ENCODE results near the gene MTNR1A.
"Not testable (repeated sequence)": the region's sequence is repeated elsewhere in the genome, so short reads cannot be mapped to it uniquely, and the experiment has no call there.

Gene MTNR1A

DNA sequence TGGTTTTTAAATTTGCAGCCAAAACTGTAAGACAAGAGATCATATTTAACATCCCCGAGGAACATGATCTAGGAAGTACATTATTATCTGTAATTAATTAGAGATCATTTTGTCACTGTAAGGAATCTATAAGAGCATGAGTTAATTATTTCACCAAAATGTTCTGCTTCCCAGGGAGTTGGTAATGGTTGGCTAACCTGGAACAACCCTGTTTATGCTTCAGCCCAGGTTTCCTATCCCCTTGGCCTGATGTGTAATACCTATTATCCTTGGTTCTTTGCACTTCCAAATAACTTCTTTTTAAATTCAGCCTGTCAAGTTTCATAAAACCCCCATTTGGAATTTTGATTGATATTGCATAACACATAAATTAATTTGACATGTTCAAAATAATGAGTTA lies 6.4 kb upstream of the MTNR1A start:
- no peak for DNase-seq

DNA sequence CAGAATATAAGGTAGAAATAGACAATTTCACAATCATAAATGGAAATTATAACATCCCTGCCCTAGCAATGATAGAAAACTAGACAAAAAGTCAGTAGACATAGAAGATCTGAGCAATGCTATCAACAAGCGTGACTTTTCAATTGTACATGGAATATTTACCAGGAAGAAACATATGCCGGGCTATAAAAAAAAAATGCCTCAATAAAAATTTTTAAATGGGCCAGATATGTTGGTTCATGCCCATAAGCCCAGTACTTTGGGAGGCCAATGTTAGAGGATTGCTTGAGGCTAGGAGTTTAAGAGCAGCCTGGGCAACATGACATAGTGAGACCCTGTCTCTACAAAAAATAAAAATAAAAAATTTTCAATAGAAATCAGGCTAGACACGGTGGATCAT lies 5.3 kb upstream of the MTNR1A start:
- no peak for DNase-seq

DNA sequence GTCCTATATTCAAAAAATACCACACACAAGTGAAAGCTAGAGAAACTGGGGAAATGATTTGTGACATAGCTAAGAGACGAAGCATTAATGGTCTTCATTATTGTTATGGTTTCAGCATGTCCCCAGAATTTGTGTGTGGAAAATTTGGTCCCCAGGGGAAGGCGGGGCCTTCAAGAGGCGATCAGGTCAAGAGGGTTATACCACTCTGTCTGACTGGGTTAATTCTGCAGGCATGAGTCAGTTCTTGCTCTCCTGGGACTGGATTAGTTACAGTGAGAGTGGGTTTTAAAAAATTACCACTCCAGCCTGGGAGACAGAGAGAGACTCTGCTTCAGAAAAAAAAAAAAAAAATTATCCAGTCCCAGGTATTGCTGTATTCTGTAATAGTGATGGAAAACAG lies 2.1 kb upstream of the MTNR1A start:
- DNase-seq: no peak

DNA sequence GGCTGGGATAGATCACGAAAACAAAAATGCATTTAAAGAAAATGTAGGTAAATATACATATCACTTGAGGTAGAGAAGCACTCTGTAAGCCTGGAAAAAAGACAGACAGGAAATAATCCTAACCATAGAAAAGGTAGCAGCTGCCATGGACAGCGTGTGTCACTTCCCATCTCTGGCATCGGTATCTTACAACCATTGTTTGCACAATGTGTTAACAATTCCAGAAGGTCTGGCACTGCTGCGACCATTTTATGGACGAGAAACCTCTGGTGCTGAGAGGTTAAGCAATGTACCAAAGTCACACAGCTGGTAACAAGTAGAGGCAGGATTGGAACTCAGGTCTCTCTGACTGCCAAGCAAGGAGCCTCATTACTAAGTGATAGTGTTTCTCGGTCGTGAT lies 1.7 kb upstream of the MTNR1A start:
- no peak for DNase-seq

DNA sequence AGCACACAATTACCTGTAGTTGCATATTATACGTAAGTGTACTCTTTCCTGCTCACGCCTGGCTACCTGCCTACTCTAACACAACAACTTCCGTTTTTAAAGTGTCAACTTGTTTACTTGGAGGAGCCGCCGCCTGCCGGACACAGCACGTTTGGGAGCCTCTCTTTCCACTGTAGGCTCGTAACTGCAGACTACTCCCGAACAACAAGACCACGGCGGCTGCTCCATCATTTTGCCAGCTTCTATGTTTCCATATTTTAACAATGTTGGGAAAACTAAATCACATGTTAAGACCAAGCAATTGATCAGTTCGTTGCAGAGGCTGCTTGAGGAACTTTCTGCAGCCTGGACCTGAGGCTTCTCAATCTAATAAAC lies 841 bp downstream of the MTNR1A start:
- no peak for DNase-seq

DNA sequence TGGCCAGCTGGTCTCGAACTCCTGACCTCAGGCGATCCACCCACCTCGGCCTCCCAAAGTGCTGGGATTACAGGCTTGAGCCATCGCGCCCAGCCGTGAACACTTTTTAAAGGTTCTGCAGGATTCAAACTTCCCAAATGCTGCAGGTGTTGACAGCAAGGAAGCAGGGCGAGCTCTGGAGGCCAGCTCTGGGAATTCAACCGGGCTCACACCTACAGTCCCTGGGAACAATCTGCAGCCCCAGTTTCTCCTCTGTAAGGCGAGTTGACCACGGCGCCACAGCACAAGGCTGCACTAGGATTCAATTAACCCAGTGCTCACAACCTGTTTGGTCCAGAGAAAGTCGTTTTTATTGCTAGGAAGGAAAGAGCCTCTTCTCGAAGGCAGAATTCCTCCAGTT lies 1.6 kb downstream of the MTNR1A start:
- DNase-seq: no peak

DNA sequence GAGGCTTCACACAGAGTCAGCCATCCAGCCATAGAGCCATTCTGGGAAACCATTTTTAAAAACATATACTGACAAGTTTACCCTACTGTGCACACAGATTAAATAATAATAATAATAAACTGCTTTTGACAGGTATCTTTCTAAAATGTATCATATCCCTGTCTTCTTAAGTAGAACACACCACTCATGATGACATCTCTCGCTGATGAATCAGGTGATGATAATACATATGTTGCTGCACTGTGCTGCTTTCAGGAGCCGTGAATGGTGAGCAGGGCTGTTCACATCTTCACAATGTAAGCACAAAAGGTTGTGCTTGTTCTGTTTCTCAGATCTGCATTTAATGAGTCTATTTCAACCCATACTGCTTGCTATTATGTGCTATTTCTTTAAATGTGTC lies 3.5 kb downstream of the MTNR1A start:
- no peak for DNase-seq

DNA sequence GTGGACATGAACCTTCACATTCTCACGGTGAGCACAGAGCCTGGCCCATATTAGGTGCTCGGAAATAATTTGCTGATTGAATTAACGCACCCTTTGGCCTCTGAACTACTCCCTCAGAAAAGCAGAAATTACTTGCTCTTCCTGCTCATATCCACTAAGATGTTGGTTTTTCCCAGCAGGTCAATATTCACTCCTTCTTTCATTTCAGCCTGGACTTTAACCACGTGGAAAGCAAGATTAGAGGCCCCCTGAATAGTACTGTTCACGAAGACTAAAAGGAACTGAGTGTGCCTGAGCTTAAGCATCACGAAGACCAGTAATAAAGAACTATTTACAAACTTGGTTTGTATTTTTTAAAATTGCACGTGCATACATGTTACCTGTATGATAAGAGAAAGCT lies 9.9 kb downstream of the MTNR1A start:
- no peak for DNase-seq

DNA sequence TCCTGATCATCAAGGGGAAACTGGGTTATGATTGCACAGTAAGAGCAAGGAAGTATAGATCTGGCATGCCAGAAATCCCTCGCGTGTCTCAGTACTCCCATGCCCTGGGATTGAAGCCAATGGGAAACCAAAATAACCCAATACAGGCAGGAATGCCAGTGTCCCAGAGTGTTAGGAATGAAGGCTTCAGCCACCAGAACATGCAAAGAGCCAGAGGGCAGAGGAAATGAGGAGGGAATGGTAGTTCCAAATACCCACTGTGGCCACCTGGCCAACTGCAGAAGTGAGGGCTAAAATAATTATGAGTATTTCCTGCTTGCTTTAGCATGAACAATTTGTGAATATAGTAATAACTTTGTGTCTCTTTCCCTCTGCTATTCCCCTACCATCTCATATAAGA lies 12.2 kb downstream of the MTNR1A start:
- no peak for DNase-seq

DNA sequence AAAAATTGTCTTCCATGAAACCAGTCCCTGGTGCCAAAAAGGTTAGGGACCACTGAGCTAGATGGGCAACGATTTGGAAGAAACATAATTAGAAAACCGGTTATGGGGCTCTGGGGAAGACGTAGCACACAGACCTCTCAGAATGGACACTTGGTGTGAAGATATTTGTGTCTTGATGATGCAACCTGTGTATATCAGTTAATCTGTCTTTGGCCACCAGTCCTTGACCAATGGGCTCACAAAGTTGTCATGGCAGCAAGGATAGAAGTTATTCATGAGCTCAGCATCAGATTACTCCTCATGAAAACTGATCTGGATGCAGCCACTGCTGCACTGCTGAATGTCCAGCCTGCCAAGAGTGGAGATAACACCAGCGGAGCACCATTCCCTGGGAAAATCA lies 13.6 kb downstream of the MTNR1A start:
- no peak for DNase-seq

DNA sequence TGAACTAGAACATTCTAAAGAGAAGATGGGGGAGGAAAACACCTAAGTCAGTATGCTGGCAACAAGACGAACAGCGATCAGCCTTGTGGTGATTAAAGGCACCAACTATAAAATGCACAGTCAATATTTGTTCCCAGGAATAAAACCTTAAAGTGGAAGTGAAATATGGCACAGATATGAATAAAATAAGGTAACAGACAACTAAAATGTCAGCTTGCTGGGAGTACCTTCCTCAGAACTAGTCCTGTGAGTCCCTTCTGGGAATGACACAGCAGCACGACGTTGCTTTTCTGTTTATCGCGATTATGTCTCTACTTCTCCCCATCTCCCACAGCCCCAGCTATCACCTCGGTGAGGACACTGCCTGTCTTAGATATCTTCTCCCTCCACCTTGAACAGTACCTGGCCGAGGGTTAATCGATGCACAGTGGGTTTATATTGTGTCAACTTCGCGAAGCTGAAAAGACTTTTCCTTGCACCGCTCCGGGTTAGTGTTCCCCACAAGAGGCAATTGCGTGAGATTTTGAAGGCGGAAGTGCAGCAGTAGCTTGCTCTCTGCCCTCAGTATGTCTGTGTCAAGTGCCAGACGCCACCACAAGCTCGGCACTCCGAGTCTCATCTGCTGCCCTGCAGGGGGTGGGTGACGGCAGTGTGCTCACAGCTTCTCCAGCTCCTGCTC lies 17.4 kb downstream of the MTNR1A start:
- no peak for DNase-seq

DNA sequence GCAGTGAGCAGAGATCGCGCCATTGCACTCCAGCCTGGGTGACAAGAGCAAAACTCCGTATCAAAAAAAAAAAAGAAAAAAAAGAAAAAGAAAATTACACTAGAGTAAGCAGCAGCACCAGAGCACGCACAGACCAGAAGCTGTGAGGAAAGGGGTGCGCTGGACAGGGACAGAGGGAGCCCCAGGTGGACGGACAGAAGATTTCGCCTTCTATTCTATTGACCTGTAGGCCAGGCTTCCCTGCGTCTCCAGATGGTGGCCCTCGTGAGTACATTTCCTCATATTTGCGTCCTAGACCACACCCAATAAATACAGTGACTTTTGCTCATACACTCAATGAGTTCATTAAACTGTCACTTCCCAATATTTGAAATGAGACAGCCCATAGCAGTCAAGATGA lies 19.1 kb downstream of the MTNR1A start:
- no peak for DNase-seq

DNA sequence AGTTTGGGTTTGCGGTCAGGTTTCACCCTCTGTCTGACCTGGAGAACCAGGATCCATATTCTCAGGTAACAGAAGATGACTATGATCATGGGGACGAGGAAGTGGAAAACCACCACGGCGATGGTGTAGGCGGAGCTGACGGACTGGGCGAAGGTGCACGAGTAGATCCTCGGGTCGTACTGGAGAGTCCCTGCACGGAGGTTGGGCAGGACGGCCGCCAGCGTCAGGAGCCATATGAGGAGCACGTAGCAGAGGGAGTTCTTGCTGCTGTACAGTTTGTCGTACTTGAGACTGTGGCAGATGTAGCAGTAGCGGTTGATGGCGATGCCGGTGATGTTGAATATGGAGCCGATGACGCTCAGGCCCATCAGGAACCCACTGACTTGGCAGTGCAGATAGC lies 21.3 kb downstream of the MTNR1A start:
- no peak for DNase-seq

DNA sequence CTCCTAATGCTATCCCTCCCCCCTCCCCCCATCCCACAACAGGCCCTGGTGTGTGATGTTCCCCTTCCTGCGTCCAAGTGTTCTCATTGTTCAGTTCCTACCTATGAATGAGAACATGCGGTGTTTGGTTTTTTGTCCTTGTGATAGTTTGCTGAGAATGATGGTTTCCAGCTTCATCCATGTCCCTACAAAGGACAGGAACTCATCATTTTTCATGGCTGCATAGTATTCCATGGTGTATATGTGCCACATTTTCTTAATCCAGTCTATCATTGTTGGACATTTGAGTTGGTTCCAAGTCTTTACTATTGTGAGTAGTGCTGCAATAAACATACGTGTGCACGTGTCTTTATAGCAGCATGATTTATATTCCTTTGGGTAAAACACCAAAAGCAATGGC lies 31.4 kb downstream of the MTNR1A start:
- DNase-seq: not testable (repeated sequence)

DNA sequence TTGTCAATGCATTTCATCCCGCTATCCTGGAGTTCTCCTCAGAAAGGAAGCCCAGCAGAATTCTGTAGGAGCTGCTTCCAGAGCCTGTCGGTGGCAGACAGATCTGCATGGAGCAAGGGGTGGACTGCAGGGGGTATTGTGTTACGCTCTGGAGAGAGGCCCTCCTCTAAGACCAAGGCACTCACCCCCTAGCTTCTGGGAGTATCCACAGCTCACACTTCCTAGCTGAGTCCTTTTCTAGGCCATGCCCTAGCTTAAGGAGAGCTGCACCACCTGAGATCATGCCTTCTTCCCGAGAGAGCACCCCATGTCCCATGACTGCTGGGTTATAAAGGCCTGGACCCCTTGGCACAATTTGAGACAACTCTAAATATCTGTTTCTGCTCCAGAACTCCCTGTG lies 39.1 kb downstream of the MTNR1A start:
- no peak for DNase-seq

DNA sequence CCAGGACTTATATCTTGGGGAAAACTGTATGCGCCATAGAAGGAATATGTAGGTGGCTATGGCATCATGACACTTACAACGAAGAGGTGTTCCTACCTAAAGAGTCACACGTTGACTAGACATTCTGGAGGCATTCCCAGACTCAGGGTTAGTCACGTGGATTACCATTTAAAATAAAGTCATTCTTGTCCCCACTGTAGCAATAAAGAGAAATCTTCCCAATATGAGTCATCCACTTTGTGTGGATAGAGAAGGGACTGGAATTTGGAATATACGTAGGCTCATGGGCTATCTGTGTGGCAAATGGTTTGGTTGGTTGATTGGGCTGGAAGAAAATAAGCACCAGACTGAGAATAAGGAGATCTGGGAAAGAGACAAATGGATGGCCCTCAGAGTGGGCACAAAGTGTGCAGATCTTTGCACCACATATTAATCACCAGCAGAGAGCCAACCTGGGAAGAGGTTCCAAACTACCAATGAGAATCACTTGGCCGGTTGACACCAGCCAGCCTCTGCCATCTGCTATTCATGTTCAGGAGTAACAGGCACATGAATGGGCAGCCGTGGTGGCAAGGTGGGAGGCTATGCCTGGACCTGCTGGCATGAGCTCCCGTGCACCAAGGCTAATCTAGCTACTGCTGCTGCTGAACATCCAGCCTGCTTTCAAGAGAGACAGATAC lies 41.0 kb downstream of the MTNR1A start:
- no peak for DNase-seq

DNA sequence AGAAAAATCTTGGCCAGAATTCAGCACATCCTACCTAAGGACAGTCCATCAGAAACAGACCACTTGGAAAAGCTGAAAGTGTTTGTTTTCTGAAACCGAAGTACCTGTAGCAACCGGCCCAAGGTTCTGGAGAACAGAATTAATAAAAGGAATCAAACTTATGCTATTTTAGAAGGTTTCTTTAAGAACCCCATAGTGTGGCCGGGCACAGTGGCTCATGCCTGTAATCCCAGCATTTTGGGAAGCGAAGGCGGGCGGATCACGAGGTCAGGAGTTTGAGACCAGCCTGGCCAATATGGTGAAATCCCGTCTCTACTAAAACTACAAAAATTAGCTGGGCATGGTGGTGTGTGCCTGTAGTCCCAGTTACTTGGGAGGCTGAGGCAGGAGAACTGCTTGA lies 50.6 kb downstream of the MTNR1A start:
- not testable (repeated sequence) for DNase-seq

DNA sequence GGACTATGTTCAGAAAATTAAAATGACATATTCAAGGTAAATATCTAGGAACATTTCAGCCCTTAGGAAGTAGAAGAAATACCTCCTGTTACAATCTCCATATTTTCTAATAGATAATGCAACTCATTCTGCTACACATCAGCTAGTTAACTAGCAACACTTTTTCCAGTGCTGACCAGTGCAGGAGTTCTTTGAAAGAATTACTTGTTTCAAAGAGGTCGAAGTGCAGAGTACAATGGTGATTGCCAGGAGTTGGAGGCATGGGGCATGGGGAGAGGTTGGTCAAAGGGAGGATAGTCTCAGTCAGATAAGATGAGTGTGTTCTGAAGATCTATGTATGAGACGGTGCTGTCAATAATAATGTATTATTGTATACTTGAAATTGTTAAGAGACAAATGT lies 53.1 kb downstream of the MTNR1A start:
- no peak for DNase-seq

DNA sequence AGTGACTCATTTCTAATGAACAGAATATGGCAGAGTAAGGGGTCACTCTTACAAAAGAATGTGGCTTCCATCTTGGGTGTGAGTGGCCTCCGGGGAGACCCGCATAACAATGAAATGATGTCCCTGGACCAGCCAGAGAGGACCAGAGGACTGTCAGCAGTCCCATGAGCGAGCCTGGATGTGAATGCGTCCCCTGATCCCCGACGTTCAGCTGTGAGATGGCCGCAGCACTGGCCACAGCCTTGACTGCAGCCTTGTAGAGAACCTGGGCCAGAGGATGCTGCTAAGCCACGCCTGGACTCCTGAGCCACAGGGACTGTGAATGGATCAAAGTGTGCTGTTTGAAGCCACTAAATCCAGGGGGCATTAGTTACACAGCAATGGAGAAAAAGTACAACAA lies 53.8 kb downstream of the MTNR1A start:
- DNase-seq: no peak

DNA sequence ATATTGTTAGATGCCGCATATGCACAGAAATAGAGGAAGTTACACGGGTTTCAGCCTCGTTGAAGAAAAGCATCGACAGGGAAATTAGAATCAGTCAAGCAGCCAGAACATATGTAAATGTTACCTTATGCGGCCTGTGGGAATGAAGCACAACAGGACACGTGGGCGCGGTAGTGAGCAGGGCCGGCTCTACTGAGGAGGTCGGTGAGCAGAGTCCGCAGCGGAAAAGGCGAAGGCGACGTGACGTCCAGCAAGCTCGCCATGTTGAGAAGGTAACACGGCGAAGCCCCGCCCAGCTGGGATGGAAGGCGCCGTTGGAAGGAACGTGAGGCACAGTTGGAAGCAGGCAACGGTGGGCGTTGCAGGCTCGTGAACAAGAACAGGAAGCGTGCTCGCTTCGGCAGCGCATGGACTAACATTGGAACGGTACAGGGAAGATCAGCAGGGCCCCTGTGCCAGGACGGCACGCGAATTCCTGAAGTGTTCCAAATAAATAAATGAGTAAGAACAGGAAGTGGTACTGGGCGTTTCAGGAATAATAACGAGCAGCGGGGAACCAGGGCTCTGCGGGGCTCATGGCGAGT lies 54.6 kb downstream of the MTNR1A start:
- no peak for DNase-seq

DNA sequence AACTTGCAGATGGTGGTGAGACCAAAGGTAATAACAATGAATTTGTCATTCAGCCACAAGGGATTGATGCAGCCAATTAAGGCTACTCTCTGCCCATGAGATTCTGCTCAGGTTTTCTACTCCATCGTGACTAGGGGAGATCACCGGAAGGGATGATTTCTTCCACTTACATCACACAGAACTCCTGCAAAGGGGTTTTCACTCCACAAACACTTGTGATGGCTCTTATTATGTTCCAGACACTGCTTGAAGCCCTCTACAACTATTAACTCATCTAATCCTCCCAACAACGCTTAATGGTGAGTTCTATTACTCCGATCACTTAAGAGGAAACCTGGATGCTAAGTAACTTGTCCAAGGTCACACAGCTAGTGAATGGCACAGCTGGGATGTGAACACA lies 55.9 kb downstream of the MTNR1A start:
- no peak for DNase-seq

DNA sequence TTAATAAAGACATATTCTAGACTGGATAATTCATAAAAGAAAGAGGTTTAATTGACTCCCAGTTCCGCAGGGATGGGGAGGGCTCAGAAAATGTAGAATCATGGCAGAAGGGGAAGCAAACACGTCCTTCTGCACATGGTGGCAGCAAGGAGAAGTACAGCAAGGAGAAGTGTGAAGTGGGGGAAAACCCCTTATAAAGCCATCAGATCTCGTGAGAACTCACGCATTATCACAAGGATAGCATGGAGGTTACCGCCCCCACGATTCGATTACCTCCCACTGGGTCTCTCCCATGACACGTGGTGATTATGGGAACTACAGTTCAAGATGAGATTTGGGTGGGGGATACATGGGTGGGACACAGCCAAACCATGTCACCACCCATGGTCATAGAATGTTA lies 58.3 kb downstream of the MTNR1A start:
- no peak for DNase-seq

DNA sequence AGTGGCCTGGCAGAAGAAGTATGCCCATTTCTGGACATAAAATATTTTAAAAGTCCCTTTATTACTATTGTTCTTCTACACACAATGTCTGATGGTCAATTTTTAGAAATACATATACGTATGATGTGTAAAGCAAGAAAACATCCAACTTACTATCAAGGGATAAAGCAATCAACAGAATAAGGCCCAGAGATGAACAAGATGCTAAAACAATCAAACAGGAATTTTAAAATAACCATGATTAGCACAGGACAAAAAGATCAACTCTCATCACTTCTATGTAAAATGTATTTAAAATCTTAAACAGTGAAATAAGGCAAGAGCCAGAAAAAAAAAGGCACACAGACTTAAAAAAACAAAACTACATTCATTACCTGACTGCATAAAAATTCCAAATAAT lies 60.9 kb downstream of the MTNR1A start:
- DNase-seq: no peak

DNA sequence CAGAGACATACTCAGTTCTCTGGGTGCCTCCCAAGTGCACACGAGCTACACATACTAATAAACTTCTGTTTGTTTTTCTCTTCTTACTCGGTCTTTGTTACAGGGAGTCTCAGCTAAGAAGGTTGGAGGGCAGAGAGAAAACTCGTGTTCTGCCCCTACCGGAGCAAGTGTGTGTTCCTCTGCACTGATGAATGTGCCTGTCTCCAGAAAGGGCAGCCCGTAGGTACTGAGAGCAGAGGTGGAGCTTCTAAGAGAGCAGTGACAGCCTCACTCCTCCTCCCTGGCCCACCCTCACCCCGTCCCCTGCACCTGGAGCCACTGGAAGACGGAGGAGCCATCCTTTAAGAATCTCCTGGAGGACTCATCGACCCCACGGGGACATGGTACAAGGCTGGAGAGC lies 67.6 kb downstream of the MTNR1A start:
- no peak for DNase-seq

DNA sequence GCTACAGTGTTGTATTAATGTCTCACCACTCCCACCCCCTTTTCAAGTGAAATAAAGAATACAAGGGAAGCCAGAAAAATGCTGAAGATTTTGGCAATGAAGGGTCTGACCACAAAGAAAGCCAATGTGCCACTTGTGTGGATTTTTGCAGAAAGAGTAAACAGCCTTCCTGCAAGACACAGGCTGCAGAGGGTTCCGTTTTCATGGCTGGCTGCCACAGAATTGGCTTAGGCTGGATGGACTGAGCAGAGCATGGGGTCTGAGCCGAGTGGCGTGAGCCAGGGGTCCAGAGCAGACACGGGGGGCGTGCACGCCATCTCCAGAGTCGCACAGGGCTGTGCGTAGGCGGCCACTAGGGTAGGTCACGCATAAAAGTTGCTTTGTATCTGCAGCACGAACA lies 69.2 kb downstream of the MTNR1A start:
- DNase-seq: no peak
